NT2/D1 (cell line): ENCODE measurements around the gene UPF2.

Experiments used
- SUZ12 ChIP-seq: IDR thresholded peaks from 2 replicates; pipeline ENCODE4 v1.6.1; 2011; ENCODE audit not compliant: insufficient read length, insufficient read depth; ENCODE audit errors: extremely low read depth
- YY1 ChIP-seq: IDR thresholded peaks from 2 replicates; pipeline ENCODE4 v1.6.1; 2011; ENCODE audit not compliant: insufficient read length, insufficient read depth
- ZNF274 ChIP-seq: IDR thresholded peaks from 2 replicates; pipeline ENCODE4 v1.6.1; 2011; ENCODE audit warnings: mild to moderate bottlenecking, low read depth, low read length

DNA sequence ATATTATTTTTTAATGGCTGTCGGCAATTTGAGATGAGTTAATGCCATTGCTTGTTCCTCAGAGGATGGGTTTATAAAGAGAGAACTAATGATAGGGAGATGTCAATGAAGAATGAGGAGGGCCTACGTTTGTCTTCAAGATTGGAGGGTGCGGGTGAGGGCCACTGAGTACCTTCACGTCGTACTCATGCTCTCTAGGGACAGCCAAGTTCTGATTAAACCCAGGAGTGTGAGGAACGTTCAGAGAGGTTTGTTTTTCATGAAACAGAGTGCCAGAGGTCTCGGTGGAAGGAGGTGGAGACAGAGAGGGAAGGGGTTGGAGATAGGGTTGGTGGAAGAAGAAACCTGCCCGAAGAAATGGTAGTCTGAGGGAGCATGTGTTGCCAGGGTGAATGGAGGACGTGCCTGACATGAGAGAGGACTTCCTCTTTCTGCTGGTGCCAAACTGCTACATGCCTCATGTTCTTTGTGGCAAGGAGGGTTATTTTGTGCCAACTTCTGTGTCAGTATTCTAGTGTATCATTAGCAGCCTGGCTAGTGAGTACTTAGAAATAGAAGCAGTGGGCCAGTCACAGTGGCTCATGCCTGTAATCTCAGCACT, 35.1 kb upstream of the UPF2 start:
- TF ChIP-seq YY1 (no peak), SUZ12 (no peak), ZNF274 (no peak)
